HEK293 (cell line): Measurements from ENCODE around the gene SCNN1G.

Experiments used
- CTCF ChIA-PET: fragments of 350-600 bp; formaldehyde crosslinking; extraction: SDS; loops from one replicate; lab custom pipeline; 2021; ENCODE audit warnings: antibody characterized with exemption; lab: Yijun Ruan, JAX
- POLR2A ChIA-PET: fragments of 300-600 bp; formaldehyde crosslinking; extraction: SDS; loops from one replicate; lab custom pipeline; 2020; ENCODE audit warnings: antibody characterized with exemption, inconsistent platforms; lab: Yijun Ruan, JAX
- H3K27ac ChIP-seq: fragments of 200-500 bp; sonication (Bioruptor generic); 2 replicates; pipeline ENCODE4 v1.5.1; 2014; ENCODE audit warnings: low read depth, low read length, control low read depth, inconsistent platforms; ENCODE audit errors: extremely low read depth
- H3K36me3 ChIP-seq, 2 experiments: fragments of 200-500 bp in 1 of 2; sonication (Bioruptor generic) in 1 of 2; 1 replicate in 1 of 2; 2 replicates in 1 of 2; pipeline ENCODE4 v1.5.1; 2014 to 2017; ENCODE audit warnings: inconsistent platforms in 2 of 2, low read length in 2 of 2; ENCODE audit not compliant: control insufficient read depth in 2 of 2, insufficient read depth in 1 of 2
- H3K4me1 ChIP-seq: fragments of 200-500 bp; sonication (Bioruptor generic); 2 replicates; pipeline ENCODE4 v1.5.1; 2014; ENCODE audit warnings: mild to moderate bottlenecking, low read length, inconsistent platforms; ENCODE audit not compliant: control insufficient read depth, insufficient read depth
- H3K4me3 ChIP-seq: 2 replicates; pipeline ENCODE4 v1.5.1; 2011; ENCODE audit warnings: low read depth, mild to moderate bottlenecking, control low read depth, low read length, moderate library complexity
- H3K9me3 ChIP-seq: fragments of 200-500 bp; sonication (Bioruptor generic); 2 replicates; pipeline ENCODE4 v1.5.1; 2014; ENCODE audit warnings: low read depth, low read length, inconsistent platforms; ENCODE audit not compliant: control insufficient read depth, insufficient read depth
- CTCF ChIP-seq: fragments of 450-650 bp; formaldehyde crosslinking; IDR thresholded peaks from 2 replicates; pipeline ENCODE4 v1.5.1; 2016; ENCODE audit warnings: missing biosample characterization, missing genetic modification characterization
- FEZF1 ChIP-seq: fragments of 450-650 bp; formaldehyde crosslinking; IDR thresholded peaks from 2 replicates; pipeline ENCODE4 v1.5.1; 2016; ENCODE audit warnings: missing biosample characterization, missing genetic modification characterization
- GLI4 ChIP-seq: fragments of 450-650 bp; formaldehyde crosslinking; IDR thresholded peaks from 2 replicates; pipeline ENCODE4 v1.5.1; 2016; ENCODE audit warnings: missing biosample characterization, missing genetic modification characterization
- KLF9 ChIP-seq: fragments of 450-650 bp; formaldehyde crosslinking; IDR thresholded peaks from 2 replicates; pipeline ENCODE4 v1.5.1; 2016; ENCODE audit warnings: missing biosample characterization, missing genetic modification characterization, low read depth
- PATZ1 ChIP-seq: fragments of 450-650 bp; formaldehyde crosslinking; IDR thresholded peaks from 2 replicates; pipeline ENCODE4 v1.5.1; 2016; ENCODE audit warnings: missing biosample characterization, missing genetic modification characterization
- PRDM10 ChIP-seq: fragments of 450-650 bp; formaldehyde crosslinking; IDR thresholded peaks from 2 replicates; pipeline ENCODE4 v1.5.1; 2016; ENCODE audit warnings: missing biosample characterization, missing genetic modification characterization
- TCF7L2 ChIP-seq: IDR thresholded peaks from 2 replicates; pipeline ENCODE4 v1.6.1; 2011; ENCODE audit warnings: low read depth, mild to moderate bottlenecking, inconsistent platforms, low read length, moderate library complexity, borderline replicate concordance
- TSHZ1 ChIP-seq: fragments of 450-650 bp; formaldehyde crosslinking; IDR thresholded peaks from 2 replicates; pipeline ENCODE4 v1.5.1; 2016; ENCODE audit warnings: missing biosample characterization, missing genetic modification characterization, borderline replicate concordance
- WT1 ChIP-seq: fragments of 450-650 bp; formaldehyde crosslinking; IDR thresholded peaks from 2 replicates; pipeline ENCODE4 v1.5.1; 2016; ENCODE audit warnings: missing biosample characterization, missing genetic modification characterization
- ZBTB26 ChIP-seq: fragments of 450-650 bp; formaldehyde crosslinking; optimal IDR thresholded peaks from 2 replicates; pipeline ENCODE3; 2016; ENCODE audit warnings: missing biosample characterization, mild to moderate bottlenecking, missing genetic modification characterization
- ZFP3 ChIP-seq: fragments of 450-650 bp; formaldehyde crosslinking; IDR thresholded peaks from 2 replicates; pipeline ENCODE4 v1.5.1; 2016; ENCODE audit warnings: low read depth, missing biosample characterization, missing genetic modification characterization
- ZNF157 ChIP-seq: fragments of 450-650 bp; formaldehyde crosslinking; IDR thresholded peaks from 2 replicates; pipeline ENCODE4 v1.5.1; 2016; ENCODE audit warnings: missing biosample characterization, missing genetic modification characterization
- ZNF23 ChIP-seq: fragments of 450-650 bp; formaldehyde crosslinking; IDR thresholded peaks from 2 replicates; pipeline ENCODE4 v1.5.1; 2016; ENCODE audit warnings: missing biosample characterization, missing genetic modification characterization, borderline replicate concordance
- ZNF280D ChIP-seq: fragments of 450-650 bp; formaldehyde crosslinking; IDR thresholded peaks from 2 replicates; pipeline ENCODE4 v1.5.1; 2016; ENCODE audit warnings: missing biosample characterization, missing genetic modification characterization
- ZNF626 ChIP-seq: fragments of 450-650 bp; sonication (Bioruptor Pico); formaldehyde crosslinking; IDR thresholded peaks from 2 replicates; pipeline ENCODE4 v1.5.1; 2018; ENCODE audit warnings: missing biosample characterization, missing genetic modification characterization, inconsistent platforms
- ZNF654 ChIP-seq: fragments of 450-650 bp; formaldehyde crosslinking; IDR thresholded peaks from 2 replicates; pipeline ENCODE4 v1.5.1; 2016; ENCODE audit warnings: low read depth, missing biosample characterization, missing genetic modification characterization
- ZNF692 ChIP-seq: fragments of 450-650 bp; formaldehyde crosslinking; IDR thresholded peaks from 2 replicates; pipeline ENCODE4 v1.5.1; 2016; ENCODE audit warnings: missing biosample characterization, missing genetic modification characterization
- ZNF76 ChIP-seq: fragments of 450-650 bp; formaldehyde crosslinking; IDR thresholded peaks from 2 replicates; pipeline ENCODE4; 2016; ENCODE audit warnings: low read depth, missing biosample characterization, missing genetic modification characterization, borderline replicate concordance

SCNN1G gene

GRCh38 chr16:23206986-23207385, 24.4 kb downstream of the SCNN1G start (continued):
- TF ChIP-seq ZNF280D (tag by site-specific recombination) (no peak), ZNF76 (tag by site-specific recombination) (no peak), ZNF692 (tag by site-specific recombination) (no peak), ZBTB26 (no peak), ZNF626 (tag by site-specific recombination) (no peak), ZFP3 (tag by site-specific recombination) (no peak), PATZ1 (no peak)

- no peak overlapping the region for H3K27ac ChIP-seq
- POLR2A ChIA-PET = no interaction called here
- TF ChIP-seq ZNF157 (no peak), CTCF (tag by site-specific recombination) (no peak), PRDM10 (tag by site-specific recombination) (peak; percentile 49), TSHZ1 (tag by site-specific recombination) (peak; percentile 31; the same call in 1 of the 2 replicates), ZNF654 (tag by site-specific recombination) (no peak), GLI4 (tag by site-specific recombination) (no peak), KLF9 (no peak), FEZF1 (tag by site-specific recombination) (peak; percentile 84), TCF7L2 (no peak), ZNF23 (tag by site-specific recombination) (no peak), ZNF76 (tag by site-specific recombination) (no peak), WT1 (tag by site-specific recombination) (peak; percentile 63; the same call in 1 of the 2 replicates)
These were observed 24.9 kb downstream of the SCNN1G start for GRCh38 chr16:23207485-23207884.

More at GRCh38 chr16:23207485-23207884, 24.9 kb downstream of the SCNN1G start:
- CTCF ChIA-PET = no interaction called here
- Histone ChIP-seq H3K36me3 (no peaks in the 10 kb centered on the region), H3K4me1 (peaks cover 4% of the 10 kb centered on the region; the same call in 1 of the 2 replicates), H3K9me3 (no peaks in the 10 kb centered on the region), H3K4me3 (no peak overlapping the region)
